ENCODE measurements around the gene ATP2B2. TPM values are rescaled to one million over a fixed set of nuclear protein-coding genes. Genes with fewer than 3 reads are reported as not detected.

Gene ATP2B2
- total and polyA plus RNA-seq, 12 donors: 0.37 to 3.0 (median 1.6) TPM

DNA sequence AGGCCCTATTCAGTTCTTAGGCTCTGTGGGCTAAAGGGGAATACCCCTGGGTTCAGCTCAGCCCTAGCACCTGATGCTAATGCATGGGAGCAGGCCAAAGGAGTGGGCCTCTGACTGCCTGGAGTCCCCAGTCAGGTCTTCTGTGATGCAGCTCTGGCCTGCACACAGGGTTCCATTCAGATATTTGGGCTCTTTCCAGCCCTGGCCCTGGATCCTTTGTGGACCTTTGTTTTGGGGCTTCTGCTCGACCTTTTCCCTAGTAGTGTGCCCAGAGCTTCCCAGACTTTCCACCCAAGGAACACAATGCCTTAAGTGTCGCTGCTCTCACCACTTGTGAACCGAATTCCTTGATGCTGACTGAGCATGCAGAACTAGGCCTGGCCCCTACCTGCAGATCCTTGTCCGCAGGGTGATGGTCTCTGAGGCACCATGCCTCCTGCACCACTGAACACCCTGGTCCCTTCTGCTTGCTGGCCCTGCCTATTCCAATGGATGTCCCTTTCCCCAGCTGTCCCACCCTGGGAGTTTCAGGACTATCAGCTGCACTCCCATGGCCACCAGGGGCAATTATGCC lies 189.5 kb downstream of the ATP2B2 start:
- no peaks in the 10 kb centered on the region for H3K9me3 ChIP-seq (replicated peaks in 1 of 3)
- no peak overlapping the region for H3K4me3 ChIP-seq
- 91 to 95% (median 93%) methylated on average over 3 to 4 of the region's 4 CpGs for WGBS, 4 donors
- peaks cover 9 to 11% of the 10 kb centered on the region in 2 donors for H3K4me1 ChIP-seq (replicated peaks in 1 of 2)
- no peak overlapping the region for H3K27ac ChIP-seq
- no peak for TF ChIP-seq POLR2A (IDR thresholded peaks at IDR 0.05)
- TF ChIP-seq CTCF (IDR thresholded peaks at IDR 0.05): no peak
- H3K27me3 ChIP-seq: no peaks in the 10 kb centered on the region
- intact Hi-C loops (cut with DNase I): no loop called here
- H3K36me3 ChIP-seq (replicated peaks in 1 of 2): peaks cover 0 to 76% of the 10 kb centered on the region in 2 donors
- DNase-seq: no peak

DNA sequence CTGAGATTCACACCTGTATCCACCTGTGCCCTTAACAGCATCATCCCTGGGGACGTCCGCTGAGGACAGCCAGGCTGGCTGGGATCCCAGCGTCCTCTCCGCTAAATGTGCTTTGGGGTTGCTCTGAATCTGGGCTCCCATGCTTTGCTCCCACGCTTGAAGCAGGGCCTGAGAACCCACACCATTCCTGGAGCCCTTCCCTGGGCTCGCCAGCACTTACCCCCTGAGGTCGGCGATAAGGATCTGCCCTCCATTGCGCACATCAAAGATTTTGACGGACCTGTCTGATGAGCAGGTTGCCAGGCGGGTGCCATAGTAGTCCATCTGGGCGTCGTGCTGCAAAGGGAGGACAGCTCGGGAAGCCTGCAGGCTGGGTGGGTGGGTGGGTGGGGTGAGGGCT lies 190.3 kb downstream of the ATP2B2 start:
- intact Hi-C loops (cut with DNase I): no loop called here
- DNase-seq: no peak
- H3K36me3 ChIP-seq (replicated peaks in 1 of 2): peaks cover 0 to 83% of the 10 kb centered on the region in 2 donors
- TF ChIP-seq POLR2A (IDR thresholded peaks at IDR 0.05) (no peak), CTCF (IDR thresholded peaks at IDR 0.05) (no peak)
- no peak overlapping the region for H3K4me3 ChIP-seq
- no peaks in the 10 kb centered on the region for H3K9me3 ChIP-seq (replicated peaks in 1 of 3)
- H3K4me1 ChIP-seq (replicated peaks in 1 of 2): peaks cover 8 to 9% of the 10 kb centered on the region in 2 donors
- 85 to 94% (median 92%) methylated on average over 12 to 14 of the region's 14 CpGs for WGBS, 4 donors
- H3K27ac ChIP-seq: no peak overlapping the region
- H3K27me3 ChIP-seq: no peaks in the 10 kb centered on the region

DNA sequence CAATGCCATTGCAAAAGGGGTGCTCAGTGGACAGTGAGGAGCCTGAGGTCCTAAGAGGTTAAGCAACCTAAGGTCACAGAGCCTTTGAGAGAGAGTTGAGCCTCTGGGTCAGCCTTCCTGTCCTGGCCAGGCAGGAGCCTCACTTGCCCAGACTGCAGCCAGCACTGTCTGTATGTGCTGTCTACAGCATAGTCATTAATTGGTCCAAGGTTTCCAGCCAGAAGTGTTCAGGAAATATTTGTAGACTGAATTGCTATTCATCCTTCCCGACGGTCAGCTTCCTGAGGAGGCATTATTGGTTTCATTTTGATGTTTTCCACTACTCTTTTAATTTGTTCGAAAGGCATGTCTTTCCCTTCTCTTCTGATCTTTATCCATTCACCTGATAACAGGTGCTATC lies 192.5 kb downstream of the ATP2B2 start:
- no peaks in the 10 kb centered on the region for H3K4me1 ChIP-seq (replicated peaks in 1 of 2)
- no peak for DNase-seq
- H3K27me3 ChIP-seq: no peaks in the 10 kb centered on the region
- intact Hi-C loops (cut with DNase I): no loop called here
- no peaks in the 10 kb centered on the region for H3K9me3 ChIP-seq (replicated peaks in 1 of 3)
- H3K4me3 ChIP-seq: no peak overlapping the region
- 66 to 82% (median 76%) methylated on average over 3 of the region's 3 CpGs for WGBS, 4 donors
- H3K27ac ChIP-seq: no peak overlapping the region
- peaks cover 0 to 90% of the 10 kb centered on the region in 2 donors for H3K36me3 ChIP-seq (replicated peaks in 1 of 2)
- TF ChIP-seq CTCF (IDR thresholded peaks at IDR 0.05): no peak
- no peak for TF ChIP-seq POLR2A (IDR thresholded peaks at IDR 0.05)

- DNase-seq: no peak
- Histone ChIP-seq H3K27ac (no peak overlapping the region), H3K27me3 (no peaks in the 10 kb centered on the region), H3K36me3 (replicated peaks in 1 of 2) (peaks cover 0 to 90% of the 10 kb centered on the region in 2 donors), H3K9me3 (replicated peaks in 1 of 3) (no peaks in the 10 kb centered on the region), H3K4me1 (replicated peaks in 1 of 2) (no peaks in the 10 kb centered on the region), H3K4me3 (no peak overlapping the region)
- 85 to 90% (median 89%) methylated on average over 6 to 10 of the region's 10 CpGs for WGBS, 4 donors
- intact Hi-C loops (cut with DNase I): no loop called here
- TF ChIP-seq POLR2A (IDR thresholded peaks at IDR 0.05) (no peak), CTCF (IDR thresholded peaks at IDR 0.05) (no peak)
Observed at GRCh38 chr3:10312391-10312790, 193.0 kb downstream of the ATP2B2 start.
